H9 (cell line): ENCODE measurements around the gene NID1. TPM values are rescaled to one million over a fixed set of nuclear protein-coding genes. Genes with fewer than 3 reads are reported as not detected.

Source experiments
- DNase-seq: peaks from one replicate; pipeline ENCODE4 v3.0.0-alpha.2; 2017
- H2AFZ ChIP-seq: one replicate; pipeline ENCODE4 v1.6.1; 2013; ENCODE audit warnings: mild to moderate bottlenecking, low read length, control low read depth, moderate library complexity
- H2AK5ac ChIP-seq: 2 replicates; pipeline ENCODE4 v1.6.1; 2013; ENCODE audit warnings: low read length, control low read depth, mixed read lengths; ENCODE audit not compliant: insufficient read length
- H2BK120ac ChIP-seq: one replicate; pipeline ENCODE4 v1.6.1; 2013; ENCODE audit warnings: low read depth, mild to moderate bottlenecking, low read length, control low read depth, inconsistent platforms; ENCODE audit not compliant: poor library complexity, severe bottlenecking
- H2BK12ac ChIP-seq: 2 replicates; pipeline ENCODE4 v1.6.1; 2013; ENCODE audit warnings: low read length, control low read depth, mixed read lengths, low read depth; ENCODE audit not compliant: insufficient read length
- H2BK15ac ChIP-seq: 2 replicates; pipeline ENCODE4 v1.6.1; 2013; ENCODE audit warnings: low read depth, low read length, control low read depth
- H2BK20ac ChIP-seq: one replicate; pipeline ENCODE4 v1.6.1; 2013; ENCODE audit warnings: low read depth, mild to moderate bottlenecking, low read length, control low read depth, inconsistent platforms; ENCODE audit not compliant: poor library complexity, severe bottlenecking
- H2BK5ac ChIP-seq: 2 replicates; pipeline ENCODE4 v1.6.1; 2013; ENCODE audit warnings: low read length, control low read depth, mixed read lengths; ENCODE audit not compliant: insufficient read length
- H3K14ac ChIP-seq: 2 replicates; pipeline ENCODE4 v1.6.1; 2013; ENCODE audit warnings: low read length, control low read depth; ENCODE audit not compliant: insufficient read depth
- H3K18ac ChIP-seq: 2 replicates; pipeline ENCODE4 v1.6.1; 2013; ENCODE audit warnings: low read depth, mild to moderate bottlenecking, mixed read lengths, low read length, control low read depth; ENCODE audit not compliant: insufficient read length
- H3K23ac ChIP-seq: 2 replicates; pipeline ENCODE4 v1.6.1; 2013; ENCODE audit warnings: low read length, control low read depth, mixed read lengths, low read depth; ENCODE audit not compliant: insufficient read length
- H3K23me2 ChIP-seq: 2 replicates; pipeline ENCODE4 v1.6.1; 2013; ENCODE audit warnings: low read depth, mild to moderate bottlenecking, mixed read lengths, low read length, control low read depth; ENCODE audit not compliant: insufficient read length, poor library complexity, severe bottlenecking
- H3K27ac ChIP-seq: 2 replicates; pipeline ENCODE4 v1.5.1; 2013; ENCODE audit warnings: low read length, control low read depth, mixed read lengths, low read depth; ENCODE audit not compliant: insufficient read length
- H3K27me3 ChIP-seq: 2 replicates; pipeline ENCODE4 v1.6.1; 2013; ENCODE audit warnings: low read length, control low read depth, inconsistent platforms; ENCODE audit not compliant: insufficient read depth
- H3K4ac ChIP-seq: 2 replicates; pipeline ENCODE4 v1.6.1; 2013; ENCODE audit warnings: low read depth, mild to moderate bottlenecking, control low read depth, inconsistent platforms, low read length, moderate library complexity
- H3K4me1 ChIP-seq: 2 replicates; pipeline ENCODE4 v1.6.1; 2013; ENCODE audit warnings: low read length, control low read depth, inconsistent platforms; ENCODE audit not compliant: insufficient read depth
- H3K4me2 ChIP-seq: 2 replicates; pipeline ENCODE4 v1.6.1; 2013; ENCODE audit warnings: low read length, control low read depth, mixed read lengths; ENCODE audit not compliant: insufficient read length, insufficient read depth
- H3K56ac ChIP-seq: 2 replicates; pipeline ENCODE4 v1.6.1; 2013; ENCODE audit warnings: low read depth, mild to moderate bottlenecking, mixed read lengths, low read length, control low read depth; ENCODE audit not compliant: insufficient read length
- H3K79me1 ChIP-seq: 2 replicates; pipeline ENCODE4 v1.6.1; 2013; ENCODE audit warnings: low read depth, mild to moderate bottlenecking, moderate library complexity, low read length, control low read depth, inconsistent platforms; ENCODE audit not compliant: insufficient read depth, poor library complexity, severe bottlenecking
- H3K79me2 ChIP-seq: 2 replicates; pipeline ENCODE4 v1.6.1; 2013; ENCODE audit warnings: low read length, control low read depth, inconsistent platforms; ENCODE audit not compliant: insufficient read depth
- H3K9ac ChIP-seq: 2 replicates; pipeline ENCODE4 v1.6.1; 2013; ENCODE audit warnings: low read length, control low read depth, mixed read lengths; ENCODE audit not compliant: insufficient read length; ENCODE audit errors: extremely low read depth
- H3K9me3 ChIP-seq: one replicate; pipeline ENCODE4 v1.6.1; 2013; ENCODE audit warnings: low read depth, low read length, inconsistent platforms; ENCODE audit not compliant: control insufficient read depth
- H3T11ph ChIP-seq: one replicate; pipeline ENCODE4 v1.6.1; 2013; ENCODE audit warnings: mild to moderate bottlenecking, low read length, control low read depth, inconsistent platforms
- H4K20me1 ChIP-seq: one replicate; pipeline ENCODE4 v1.6.1; 2013; ENCODE audit not compliant: control insufficient read depth, insufficient read length, insufficient read depth
- H4K5ac ChIP-seq: 2 replicates; pipeline ENCODE4 v1.6.1; 2013; ENCODE audit warnings: low read depth, mild to moderate bottlenecking, mixed read lengths, low read length, control low read depth; ENCODE audit not compliant: insufficient read length
- H4K8ac ChIP-seq: replicated peaks from 2 replicates; pipeline ENCODE4 v1.6.1; 2013; ENCODE audit warnings: low read length, control low read depth, mixed read lengths, low read depth; ENCODE audit not compliant: insufficient read length
- H4K91ac ChIP-seq: 2 replicates; pipeline ENCODE4 v1.6.1; 2013; ENCODE audit warnings: low read depth, mild to moderate bottlenecking, moderate library complexity, mixed read lengths, low read length, control low read depth; ENCODE audit not compliant: insufficient read length
- H3K27ac Mint-ChIP-seq, 3 experiments: 2 replicates in 2 of 3; 3 replicates in 1 of 3; pipeline ENCODE4 v1.8.0; 2020 to 2021; ENCODE audit warnings: mixed read lengths in 3 of 3, mild to moderate bottlenecking in 1 of 3, moderate library complexity in 1 of 3
- H3K27me3 Mint-ChIP-seq: 2 replicates; pipeline ENCODE4 v1.8.0; 2021; ENCODE audit warnings: low read depth, mild to moderate bottlenecking, moderate library complexity, mixed read lengths
- H3K36me3 Mint-ChIP-seq, 3 experiments: 2 replicates in 2 of 3; 3 replicates in 1 of 3; pipeline ENCODE4 v1.8.0; 2020 to 2021; ENCODE audit warnings: low read depth in 3 of 3, mixed read lengths in 3 of 3; ENCODE audit not compliant: insufficient read depth in 1 of 3
- H3K4me1 Mint-ChIP-seq, 2 experiments: 2 replicates each; pipeline ENCODE4 v1.8.0; 2020; ENCODE audit warnings: mixed read lengths in 2 of 2
- H3K4me3 Mint-ChIP-seq, 2 experiments: 2 replicates in 1 of 2; 3 replicates in 1 of 2; pipeline ENCODE4 v1.8.0; 2020 to 2021; ENCODE audit warnings: mild to moderate bottlenecking in 2 of 2, mixed read lengths in 2 of 2, moderate library complexity in 1 of 2
- H3K9me3 Mint-ChIP-seq, 2 experiments: 2 replicates in 1 of 2; 3 replicates in 1 of 2; pipeline ENCODE4 v1.8.0; 2020; ENCODE audit warnings: mild to moderate bottlenecking in 2 of 2, mixed read lengths in 2 of 2, moderate library complexity in 1 of 2
- WGBS: extraction: QIAGEN DNeasy Blood & Tissue Kit; methylation state at CpG from one replicate; pipeline ENCODE4 v1.1.7; 2013; ENCODE audit warnings: missing lambda C conversion rate, low lambda C conversion rate, mixed read lengths; ENCODE audit not compliant: insufficient read length; ENCODE audit errors: extremely low coverage; 5-methylcytosine and 5-hydroxymethylcytosine counted together
- total RNA-seq: library from RNA; stranded (reverse); gene quantifications from 2 replicates; pipeline ENCODE4 v1.2.1, GENCODE V29; 2021
- TF ChIP-seq, protein P1 (sequence below): fragments of 200-600 bp; sonication (generic); conservative IDR thresholded peaks from 3 replicates; pipeline ENCODE4 v1.8.0; 2021; ENCODE audit warnings: antibody characterized with exemption, mild to moderate bottlenecking

The NID1 gene
- total RNA-seq, 1 experiment from 2014 or later = 28.5 TPM

DNA sequence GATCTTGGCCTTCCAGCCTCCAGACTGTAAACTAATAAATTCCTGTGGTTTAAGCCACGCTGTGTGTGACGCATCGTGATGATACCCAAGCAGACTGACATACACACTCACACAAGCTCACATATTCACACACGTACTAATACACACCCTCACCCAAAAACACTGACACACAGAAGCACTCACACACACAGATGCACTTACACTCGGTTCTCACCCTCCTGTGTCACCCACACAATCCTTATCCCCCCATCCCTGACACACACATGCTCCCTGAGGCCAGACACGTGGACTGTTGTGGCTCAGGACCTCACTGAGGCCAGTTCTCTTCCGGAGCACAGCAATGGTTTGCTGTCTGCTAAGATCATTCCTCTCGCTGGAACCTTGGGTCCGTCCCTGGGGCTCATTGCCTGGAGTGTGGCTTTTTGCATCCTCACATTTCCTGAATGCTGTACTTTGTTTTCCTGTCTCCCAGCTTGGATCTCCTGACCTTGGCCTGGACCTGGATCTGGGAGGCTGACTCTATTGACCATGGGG is 121.2 kb downstream of the NID1 start:
- no peaks in the 10 kb centered on the region for H4K20me1 ChIP-seq
- H3T11ph ChIP-seq = no peak overlapping the region
- Mint-ChIP-seq H3K27ac (no peak overlapping the region), H3K9me3 (no peaks in the 10 kb centered on the region; a peak in 1 of 5 replicates), H3K4me3 (no peak overlapping the region), H3K36me3 (no peaks in the 10 kb centered on the region), H3K4me1 (0 out of 4 replicates have a peak, but pooled peaks cover 0 to 3% of the 10 kb centered on the region in 2 experiments), H3K27me3 (peaks cover 2% of the 10 kb centered on the region; the same call in 1 of the 2 replicates)
- no peaks in the 10 kb centered on the region for H3K79me2 ChIP-seq
- H3K9ac ChIP-seq = no peak overlapping the region
- no peak overlapping the region for H3K4me2 ChIP-seq
- H4K8ac ChIP-seq = no peak overlapping the region
- H2BK12ac ChIP-seq = no peak overlapping the region
- DNase-seq = no peak
- no peaks in the 10 kb centered on the region for H3K27me3 ChIP-seq
- no peak overlapping the region for H2BK5ac ChIP-seq
- TF ChIP-seq, protein P1, sequence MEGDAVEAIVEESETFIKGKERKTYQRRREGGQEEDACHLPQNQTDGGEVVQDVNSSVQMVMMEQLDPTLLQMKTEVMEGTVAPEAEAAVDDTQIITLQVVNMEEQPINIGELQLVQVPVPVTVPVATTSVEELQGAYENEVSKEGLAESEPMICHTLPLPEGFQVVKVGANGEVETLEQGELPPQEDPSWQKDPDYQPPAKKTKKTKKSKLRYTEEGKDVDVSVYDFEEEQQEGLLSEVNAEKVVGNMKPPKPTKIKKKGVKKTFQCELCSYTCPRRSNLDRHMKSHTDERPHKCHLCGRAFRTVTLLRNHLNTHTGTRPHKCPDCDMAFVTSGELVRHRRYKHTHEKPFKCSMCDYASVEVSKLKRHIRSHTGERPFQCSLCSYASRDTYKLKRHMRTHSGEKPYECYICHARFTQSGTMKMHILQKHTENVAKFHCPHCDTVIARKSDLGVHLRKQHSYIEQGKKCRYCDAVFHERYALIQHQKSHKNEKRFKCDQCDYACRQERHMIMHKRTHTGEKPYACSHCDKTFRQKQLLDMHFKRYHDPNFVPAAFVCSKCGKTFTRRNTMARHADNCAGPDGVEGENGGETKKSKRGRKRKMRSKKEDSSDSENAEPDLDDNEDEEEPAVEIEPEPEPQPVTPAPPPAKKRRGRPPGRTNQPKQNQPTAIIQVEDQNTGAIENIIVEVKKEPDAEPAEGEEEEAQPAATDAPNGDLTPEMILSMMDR = no peak
- H2AK5ac ChIP-seq = no peak overlapping the region
- no peak overlapping the region for H3K56ac ChIP-seq
- no peak overlapping the region for H3K27ac ChIP-seq
- H3K18ac ChIP-seq = no peak overlapping the region
- no peak overlapping the region for H3K23ac ChIP-seq
- WGBS = no CpG with 5 or more reads among the region's 9 CpGs
- no peaks in the 10 kb centered on the region for H3K4me1 ChIP-seq
- no peak overlapping the region for H2BK120ac ChIP-seq
- H4K5ac ChIP-seq = no peak overlapping the region
- no peak overlapping the region for H2BK15ac ChIP-seq
- H3K23me2 ChIP-seq = no peaks in the 10 kb centered on the region
- no peak overlapping the region for H3K14ac ChIP-seq
- H3K4ac ChIP-seq = no peak overlapping the region
- no peak overlapping the region for H2BK20ac ChIP-seq
- H4K91ac ChIP-seq = no peak overlapping the region
- H3K79me1 ChIP-seq = no peaks in the 10 kb centered on the region
- no peak overlapping the region for H2AFZ ChIP-seq
- no peaks in the 10 kb centered on the region for H3K9me3 ChIP-seq
